CD4-positive, alpha-beta T cell treated with Interleukin-17A for 1 hour (primary cell): ENCODE measurements around the gene DGKH.
"Not testable (repeated sequence)": the region's sequence is repeated elsewhere in the genome, so short reads cannot be mapped to it uniquely, and the experiment has no call there.

ENCODE experiments used
- DNase-seq: peaks from one replicate; pipeline ENCODE4 v3.0.0-alpha.2; 2020

The DGKH gene

DNA sequence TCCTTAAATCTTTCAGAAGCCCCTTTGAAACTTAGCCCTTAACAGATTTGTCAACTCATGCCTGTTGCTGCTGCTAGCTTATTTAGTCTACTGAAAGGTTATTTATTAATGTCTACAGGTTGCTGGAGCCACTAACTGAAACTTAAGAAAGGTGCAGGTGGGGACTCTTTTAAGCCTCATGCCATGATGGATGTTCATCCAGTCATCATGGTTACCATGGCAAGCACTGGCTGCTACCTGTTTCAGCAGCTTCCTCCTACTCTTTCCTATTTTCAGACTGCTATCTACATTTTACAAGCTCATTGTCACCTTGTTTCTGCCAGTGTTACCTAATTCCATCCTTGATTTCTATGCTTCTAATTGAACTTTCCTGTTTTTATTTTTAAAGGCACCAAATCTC, 27.1 kb downstream of the DGKH start:
- no peak for DNase-seq

DNA sequence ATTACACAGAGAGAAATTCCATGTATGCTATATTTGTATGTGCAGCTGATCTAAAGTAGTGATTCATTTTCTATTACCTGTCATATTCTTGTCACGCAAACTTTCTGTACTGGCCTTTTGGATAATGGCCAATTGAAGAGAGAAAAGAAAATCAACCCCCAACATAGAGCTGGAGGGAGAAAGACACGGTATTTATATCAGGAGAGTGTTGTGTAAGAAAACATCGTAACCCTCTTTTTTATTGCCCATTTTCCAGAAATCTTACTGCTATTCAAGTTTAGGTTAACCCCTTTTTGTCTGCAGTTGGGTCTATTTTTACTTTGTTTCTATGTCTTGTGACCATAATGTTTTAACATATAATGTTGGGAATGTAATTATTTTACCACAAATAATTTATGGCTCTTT, 27.9 kb downstream of the DGKH start:
- DNase-seq: no peak

DNA sequence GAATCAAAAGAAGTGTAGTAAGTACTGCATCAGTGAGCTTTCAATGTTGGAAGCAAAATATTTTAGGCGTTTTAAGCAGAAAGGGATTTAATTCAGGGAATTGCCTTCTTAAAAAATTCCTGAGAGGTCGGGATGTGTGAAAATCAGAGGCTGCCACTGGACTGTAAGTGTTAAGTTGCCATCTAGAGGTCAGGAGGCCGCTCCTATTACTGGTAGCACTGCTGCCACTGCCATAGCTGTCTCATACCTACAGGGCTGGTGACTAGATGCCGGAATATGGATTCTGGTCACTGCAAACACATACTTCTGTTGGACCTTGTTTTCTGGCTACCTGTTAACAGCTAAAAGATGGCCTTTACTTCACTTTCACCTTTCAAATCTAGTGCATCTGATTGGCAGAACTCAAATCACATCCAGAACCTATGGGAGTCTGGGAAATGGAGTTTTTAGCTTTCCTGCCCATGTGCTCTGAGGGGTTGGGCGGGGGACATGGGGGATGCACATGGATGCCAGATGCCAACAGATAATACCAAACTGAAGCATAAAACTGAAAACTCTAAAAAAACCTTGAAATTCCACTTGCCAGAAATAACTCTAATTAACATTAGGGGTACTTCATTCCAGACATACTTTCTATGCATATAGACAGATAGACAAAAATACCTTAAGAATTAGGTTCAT, 29.8 kb downstream of the DGKH start:
- no peak for DNase-seq

DNA sequence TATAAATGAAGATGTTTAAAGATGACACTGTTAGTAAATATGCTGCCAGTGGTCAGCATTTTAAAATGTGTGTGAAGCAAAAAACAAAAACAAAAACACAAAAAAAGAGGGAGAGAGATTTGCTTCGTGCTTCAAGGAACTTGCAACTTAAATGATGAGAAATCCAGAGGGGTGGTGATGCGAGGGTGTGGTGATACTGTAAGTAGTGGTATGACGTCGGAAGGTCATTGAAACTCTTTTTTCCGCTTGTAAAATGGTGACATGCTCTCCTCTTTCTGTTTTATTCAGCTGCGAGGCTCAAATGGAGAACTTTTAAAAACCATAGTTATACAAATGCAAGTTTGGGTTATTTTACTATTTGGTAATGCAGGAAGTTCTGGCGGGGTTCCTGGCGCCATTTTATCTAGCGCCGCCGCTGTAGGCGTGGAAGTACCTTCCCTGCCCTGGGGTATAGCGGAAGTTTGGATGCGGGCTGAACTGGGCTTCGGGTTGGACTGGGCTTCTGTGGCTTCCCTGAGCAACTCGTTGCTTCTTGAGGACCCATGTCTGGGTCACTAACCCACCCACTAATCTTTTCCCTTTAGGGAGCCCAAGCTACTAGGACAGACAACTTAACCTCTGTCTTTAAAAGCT, 34.8 kb downstream of the DGKH start:
- no peak for DNase-seq

DNA sequence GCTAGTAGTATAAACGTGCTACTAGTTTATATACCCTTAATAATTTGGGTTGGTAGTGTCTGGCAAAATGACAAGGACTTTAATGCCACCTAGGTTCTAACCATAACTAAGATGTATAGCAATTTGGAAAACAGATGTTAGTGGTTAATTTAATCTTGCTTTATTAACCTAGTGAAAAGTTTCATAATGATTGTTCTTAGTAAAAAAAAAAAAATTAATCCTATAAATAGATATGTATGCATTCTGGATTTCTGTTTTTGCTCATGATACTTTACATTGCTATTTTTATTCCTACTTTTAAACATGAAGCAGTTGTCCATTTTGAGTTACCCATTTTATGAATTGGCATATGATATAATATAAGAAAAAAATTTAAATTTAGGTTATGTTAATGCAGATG, 36.3 kb downstream of the DGKH start:
- DNase-seq: no peak

DNA sequence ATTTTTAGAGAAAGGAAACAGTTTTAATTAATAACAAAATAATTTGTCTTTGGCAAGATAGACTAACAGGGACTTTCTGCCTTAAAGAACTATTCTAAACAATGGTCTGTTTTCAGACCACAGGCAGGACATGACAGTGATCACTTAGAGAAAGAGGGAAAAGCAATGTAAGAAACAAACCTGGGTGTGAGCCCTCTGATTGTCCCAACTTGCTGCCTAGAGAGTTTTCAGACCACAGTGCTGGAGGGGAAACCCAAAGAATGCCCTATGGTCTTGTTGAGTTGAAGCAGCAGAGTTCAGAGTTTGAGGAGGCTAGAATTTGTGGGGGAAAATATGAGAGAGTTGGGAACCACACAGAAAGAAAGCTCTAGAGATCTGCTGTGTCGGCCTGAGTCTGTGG, 38.1 kb downstream of the DGKH start:
- no peak for DNase-seq

DNA sequence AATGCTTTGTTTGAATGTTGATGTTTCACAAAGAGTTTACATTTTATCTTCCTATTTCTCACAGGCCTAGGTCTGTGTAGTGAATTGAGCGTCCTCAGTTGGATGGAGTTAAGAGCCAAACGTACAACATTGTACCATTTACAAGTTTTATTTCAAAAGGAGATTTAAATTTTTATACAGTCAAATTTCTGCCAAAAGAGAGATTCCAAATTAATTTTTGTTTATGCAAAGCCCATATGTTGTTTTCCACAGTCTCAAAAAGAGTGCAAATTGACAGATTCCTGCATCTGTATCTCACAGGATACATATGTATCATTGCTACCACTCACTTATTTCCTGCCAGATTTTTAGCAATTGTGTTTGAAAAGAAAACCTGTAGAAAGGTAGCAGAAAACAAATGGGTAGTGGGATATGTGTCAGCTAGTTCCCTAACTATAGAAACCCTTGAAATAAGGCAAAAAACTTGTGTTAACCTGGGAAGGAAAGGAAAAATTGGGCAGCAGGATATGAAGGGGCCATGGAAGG, 46.1 kb downstream of the DGKH start:
- DNase-seq: no peak

DNA sequence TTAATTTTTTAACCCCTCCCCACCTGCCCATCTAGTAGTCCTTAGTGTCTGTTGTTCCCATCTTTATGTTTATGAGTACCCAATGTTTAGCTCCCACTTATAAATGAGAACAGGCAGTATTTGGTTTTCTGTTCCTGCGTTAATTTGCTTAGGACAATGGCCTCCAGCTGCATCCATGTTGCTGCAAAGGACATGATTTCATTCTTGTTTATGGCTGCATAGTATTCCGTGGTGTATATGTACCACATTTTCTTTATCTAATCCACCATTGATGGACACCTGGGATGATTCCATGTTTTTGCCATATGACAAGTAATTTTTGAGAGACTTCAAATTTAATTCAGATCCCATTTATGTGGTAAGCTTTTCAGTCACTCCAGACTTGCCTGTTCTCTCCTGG, 47.8 kb downstream of the DGKH start:
- DNase-seq: not testable (repeated sequence)

DNA sequence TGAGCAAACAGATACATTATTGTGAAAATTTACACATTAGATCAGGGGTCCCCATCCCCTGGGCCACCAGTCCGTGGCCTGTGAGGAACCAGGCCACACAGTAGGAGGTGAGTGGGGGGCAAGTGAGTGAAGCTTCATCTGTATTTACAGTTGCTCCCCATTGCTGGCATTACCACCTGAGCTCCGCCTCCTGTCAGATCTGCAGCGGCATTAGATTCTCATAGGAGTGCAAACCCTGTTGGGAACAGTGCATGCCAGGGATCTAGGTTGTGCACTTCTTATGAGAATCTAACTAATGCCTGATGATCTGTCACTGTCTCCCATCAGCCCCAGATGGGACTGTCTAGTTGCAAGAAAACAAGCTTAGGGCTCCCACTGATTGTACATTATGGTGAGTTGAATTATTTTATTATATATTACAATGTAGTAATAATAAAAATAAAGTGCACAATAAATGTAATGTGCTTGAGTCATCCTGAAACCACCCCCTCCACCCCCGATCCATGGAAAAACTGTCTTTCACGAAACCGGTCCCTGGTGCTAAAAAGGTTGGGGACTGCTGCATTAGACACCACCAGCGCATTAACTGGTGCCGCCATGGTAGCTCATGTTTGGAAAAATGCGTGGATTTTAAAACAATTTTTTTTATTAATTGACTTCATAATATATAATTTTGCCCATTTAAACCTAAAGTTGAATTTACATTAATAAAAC, 51.7 kb downstream of the DGKH start:
- DNase-seq: no peak

DNA sequence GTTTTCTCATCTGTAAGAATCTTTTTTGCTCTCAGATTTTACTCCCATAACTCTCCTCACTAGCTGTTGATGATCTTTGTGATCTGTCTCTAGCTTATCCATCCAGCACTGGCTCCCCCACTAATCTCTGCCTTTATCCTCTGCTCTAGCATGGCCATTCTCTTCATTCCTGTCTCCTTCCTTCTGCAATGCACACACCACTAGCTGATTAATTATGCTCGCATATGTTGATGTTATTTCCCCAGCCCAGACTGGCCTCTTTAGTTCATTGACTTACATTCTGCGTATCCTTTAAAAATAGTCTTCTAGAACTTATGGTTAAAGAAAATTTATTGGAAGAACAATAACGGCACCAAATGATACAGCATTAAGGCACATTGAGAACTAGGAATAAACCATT, 52.5 kb downstream of the DGKH start:
- DNase-seq: no peak

DNA sequence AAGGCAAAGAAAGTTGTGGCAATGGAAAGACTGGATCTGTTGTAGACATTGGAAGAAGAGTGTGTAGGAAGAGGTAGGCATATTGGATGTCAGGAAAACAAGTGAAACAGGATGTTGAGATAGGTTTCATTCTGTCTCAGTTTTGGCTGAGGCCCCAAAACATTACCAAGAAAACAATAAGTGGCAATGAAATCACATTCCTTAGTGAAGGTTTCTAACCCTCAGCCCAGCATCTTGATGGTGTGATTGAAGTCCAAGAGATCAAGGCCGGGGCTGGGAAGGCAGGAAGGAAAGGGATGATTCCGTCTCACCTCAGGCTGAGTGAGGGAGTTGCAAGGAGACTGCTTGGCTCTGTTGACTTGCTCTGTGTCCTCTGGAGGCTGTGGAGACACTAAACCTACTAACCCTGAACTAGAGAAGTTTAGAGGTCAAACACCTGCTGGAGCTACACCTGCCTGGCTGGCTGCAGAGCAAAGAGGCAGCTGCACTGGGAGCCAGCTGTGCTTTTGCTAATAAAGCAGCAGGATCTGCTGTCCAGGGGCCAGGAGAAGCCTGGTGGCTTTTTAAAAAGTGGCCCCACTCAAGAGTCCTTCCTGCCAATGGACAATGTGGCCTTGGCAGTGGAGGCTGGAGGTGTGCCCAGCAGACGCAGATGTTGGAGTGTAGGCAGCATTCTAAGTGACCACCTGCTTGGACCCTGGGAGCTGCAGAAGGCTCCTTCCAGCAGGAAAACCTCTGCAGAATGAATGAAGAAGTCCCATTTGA, 53.6 kb downstream of the DGKH start:
- DNase-seq: no peak

DNA sequence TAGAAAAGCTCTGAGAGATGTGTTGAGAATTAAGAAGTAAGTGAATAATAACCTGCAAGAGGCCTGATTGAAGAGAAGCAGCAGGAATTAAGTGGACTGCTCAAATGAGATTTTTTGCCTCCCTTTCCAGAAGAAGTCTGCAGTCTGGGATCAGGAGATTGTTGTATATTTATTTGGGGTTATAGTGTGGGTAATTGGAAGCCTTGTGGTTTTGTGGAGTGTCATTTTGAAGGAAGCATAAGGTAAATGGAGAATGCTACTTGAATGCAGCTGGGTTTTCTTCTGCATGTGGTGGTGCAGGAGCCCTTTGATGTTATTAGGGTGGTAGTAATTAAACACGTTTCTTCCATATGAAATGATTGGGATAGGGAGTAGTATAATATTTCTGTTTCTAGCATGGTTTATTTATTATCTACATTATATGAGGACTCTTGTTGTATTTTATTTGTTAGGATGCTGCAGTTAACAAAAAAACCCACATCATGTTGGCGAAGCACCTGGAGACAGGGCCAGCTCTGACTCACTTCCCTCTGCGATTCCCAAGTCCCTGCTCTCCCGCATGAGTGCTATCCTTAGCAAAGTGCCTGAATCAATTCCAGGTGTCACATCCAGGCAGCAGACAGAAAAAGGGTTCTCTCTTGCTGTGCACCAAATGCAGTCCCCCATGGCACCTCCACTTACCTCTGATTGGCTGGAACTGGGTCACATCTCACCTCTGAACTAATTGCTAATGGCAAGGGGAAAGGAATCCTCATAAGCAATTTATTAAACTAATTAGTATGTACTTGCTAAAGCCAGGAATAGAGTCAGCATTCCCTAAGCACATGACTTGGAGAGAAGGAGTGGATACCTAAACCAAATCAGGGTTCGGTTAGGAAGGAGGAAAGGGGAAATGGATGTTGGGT, 54.8 kb downstream of the DGKH start:
- no peak for DNase-seq

DNA sequence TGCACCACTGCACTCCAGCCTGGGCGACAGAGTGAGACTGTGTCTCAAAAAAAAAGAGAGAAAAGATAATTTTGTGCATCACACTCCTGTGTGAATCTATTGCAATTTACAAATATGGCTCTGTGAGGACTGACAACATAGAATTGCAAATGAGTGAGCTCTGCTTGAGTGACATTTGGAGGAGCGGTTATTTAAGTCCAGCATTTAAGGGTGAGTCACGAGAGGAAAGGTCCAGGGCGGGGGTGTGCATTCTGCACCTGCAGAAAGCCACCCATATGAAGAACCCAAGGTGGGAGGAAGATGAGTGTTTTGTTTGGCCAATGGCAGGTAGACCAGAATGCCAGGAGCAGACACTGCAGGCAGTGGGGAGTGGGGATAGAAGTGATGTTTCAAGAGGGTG, 58.5 kb downstream of the DGKH start:
- DNase-seq: no peak

DNA sequence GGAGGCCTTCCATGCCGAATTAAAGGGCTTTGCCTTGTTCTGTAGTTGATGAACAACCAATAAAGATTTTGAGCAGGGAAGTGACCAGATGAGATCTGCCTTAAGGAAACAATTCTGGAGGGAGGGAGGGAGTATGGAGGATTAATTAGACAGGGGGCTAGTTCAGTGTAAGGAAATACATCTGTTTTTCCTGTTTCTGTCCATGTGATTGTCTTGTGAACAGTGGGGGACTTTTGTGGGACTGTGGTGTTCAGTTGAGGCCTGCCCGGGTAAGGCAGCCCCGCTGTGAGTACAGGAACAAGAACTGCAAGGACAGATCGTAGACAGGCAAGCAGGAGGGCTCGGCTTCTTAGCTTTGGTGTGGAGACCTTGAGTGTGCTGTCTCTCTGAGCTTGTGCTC, 59.0 kb downstream of the DGKH start:
- DNase-seq: no peak

DNA sequence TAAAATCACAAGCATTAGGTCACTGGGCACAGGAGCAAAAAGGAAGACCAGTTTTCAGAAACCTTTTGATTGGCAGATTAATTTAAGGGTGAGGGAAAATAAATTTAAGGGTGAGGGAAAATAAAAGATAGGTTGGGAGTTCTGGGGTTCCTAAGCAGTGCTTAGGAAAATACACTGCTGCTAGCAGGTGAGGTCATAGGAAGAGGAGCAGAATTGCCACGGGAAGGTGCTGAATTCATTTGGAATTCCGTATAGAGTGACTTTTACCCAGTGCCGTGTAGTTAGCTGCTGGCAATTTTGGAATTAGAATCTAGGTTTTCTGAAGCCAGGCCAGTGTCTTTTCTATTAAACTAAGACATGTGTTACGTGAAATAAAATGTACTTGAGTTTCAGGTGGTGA, 59.8 kb downstream of the DGKH start:
- DNase-seq: no peak

DNA sequence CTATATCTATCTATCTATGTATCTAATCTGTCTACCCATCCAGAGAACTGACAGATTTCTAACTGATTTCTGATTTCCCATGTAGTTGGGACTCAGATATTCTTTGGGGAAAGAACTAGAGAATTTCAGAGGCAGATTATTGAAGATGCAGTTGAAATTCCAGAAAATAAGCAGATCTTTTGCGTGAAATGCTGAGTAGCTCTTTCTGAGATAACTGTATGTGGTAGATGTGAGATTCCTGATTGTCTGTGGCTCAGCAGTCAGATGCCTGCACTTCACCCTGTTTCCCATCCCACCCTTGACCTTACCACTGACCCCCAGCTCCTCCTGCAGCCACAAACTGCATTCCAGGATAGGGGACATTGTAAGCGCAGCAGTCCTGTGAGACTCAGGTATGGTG, 61.5 kb downstream of the DGKH start:
- no peak for DNase-seq

DNA sequence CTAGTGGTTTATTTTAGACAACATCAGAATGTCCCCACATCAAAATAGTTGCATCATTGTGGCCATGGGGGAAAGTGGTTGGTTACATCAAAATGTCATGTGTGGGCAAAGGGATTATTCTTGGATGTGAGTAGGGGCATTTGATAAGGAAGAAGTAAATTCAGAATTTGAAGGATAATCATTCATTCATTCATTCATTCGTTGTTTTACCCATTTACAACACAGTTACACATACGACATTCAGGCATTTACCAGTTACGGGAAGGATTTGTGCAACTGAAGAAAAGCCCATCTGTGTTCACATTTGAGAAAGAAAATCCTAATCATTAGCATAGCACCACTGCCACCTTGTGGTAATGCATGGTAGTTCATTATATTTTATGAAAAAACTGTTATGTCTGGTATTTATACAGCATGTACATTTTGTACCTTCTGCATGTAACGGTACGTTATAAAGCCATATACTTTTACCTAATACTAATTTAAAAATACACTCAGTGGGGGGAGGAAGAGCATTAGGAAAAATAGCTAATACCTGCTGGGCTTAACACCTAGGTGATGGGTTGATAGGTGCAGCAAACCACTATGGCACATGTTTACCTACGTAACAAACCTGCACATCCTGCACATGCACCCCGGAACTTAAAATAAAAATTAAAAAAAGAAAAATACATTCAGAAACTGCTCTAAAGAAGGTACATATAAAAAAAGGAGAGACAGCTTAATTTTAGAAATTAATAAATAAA, 62.1 kb downstream of the DGKH start:
- DNase-seq: peak; percentile 81

DNA sequence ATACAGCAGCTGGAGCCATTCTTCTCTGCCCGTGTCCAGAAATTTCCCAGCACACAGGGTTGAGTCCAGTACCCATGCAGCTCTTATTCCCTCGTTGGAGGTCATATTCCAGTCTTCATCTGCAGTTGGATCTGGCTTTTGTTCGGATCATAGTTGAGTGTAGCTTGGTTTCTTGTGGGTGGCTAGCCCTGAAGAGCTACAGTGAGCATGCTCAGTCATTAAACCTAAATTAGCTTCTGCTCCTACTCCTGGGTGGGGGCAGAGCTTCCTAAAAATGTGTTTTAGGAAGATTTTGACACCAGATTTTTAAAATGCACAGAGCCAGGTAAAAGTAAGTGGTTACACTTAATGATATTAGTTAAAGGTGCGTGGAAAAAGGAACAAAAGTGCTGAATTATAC, 64.4 kb downstream of the DGKH start:
- DNase-seq: no peak

DNA sequence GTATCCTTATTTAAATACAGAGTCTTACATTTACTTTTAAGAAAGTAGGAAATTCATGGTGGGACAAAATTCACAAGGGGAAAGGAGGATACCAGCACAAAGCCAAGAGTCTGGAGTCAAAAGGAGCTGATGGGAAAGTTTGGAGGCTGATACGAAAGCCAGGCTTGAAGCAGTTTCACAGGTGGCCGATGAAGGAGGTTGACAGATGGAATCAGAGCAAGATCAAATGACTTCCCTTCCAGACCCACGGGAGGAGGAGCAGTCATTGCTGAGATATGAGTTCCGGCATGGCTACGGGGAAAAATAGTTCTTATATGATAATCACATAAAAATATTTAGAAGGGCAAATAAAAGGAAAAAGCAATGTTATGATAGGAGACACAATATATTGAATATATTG, 65.0 kb downstream of the DGKH start:
- no peak for DNase-seq

DNA sequence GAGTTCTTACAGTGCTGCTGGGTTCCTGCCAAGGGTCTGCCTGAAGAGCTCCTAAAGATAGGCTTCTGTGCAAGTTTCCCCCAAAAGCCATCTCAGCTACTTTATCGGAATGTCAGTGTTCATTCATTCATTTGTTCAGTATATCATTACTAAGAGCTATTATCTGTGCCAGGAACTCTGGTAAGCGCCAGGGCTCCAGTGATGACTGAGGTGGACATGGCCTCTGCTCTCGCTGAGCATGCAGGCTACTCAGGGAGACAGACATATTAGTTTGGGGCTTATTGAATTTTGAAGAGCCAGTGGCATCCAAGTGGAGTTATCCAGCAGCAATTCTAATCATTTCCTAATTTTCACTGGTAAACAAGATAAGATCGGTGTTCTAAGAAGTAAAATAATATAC, 65.8 kb downstream of the DGKH start:
- DNase-seq: no peak

DNA sequence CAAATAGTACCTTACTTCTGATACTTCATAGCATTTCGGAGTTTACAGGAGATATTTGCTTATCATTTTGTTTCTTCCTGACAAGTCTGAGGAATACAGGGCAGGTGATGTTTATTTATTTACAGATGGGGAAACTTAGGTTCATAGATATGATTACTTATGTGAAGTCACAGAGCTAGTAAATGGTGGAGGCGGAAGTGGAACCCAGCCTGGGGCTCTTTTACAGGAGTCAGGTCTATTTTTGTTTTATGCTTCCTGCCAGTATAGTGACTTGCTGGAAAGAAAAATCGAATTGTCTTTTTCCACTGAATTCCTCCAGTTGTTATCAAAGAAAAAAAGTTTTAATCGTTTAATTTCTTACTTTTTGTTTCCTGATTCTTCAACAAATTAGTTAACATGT, 66.5 kb downstream of the DGKH start:
- no peak for DNase-seq

DNA sequence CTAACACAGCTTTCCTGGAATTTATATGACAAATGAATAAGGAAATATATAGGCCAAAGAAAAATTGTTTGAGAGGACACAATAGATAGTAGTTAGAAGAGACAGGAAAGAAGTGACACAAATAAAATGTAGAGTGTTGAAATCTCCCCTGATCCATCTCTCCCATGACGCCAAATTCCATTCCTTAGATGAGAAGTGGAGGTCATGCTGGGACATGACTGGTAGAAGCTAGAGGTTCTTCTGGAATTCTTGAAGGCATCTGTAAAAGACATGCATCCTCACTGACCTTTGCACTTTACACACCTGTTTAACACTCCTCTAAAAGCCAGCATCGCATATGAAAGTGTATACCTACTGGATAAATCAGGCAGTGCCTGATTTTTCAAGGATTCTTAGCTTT, 67.8 kb downstream of the DGKH start:
- no peak for DNase-seq
